A549 (cell line): Measurements from ENCODE around the gene TBCE. TPM values are rescaled to one million over a fixed set of nuclear protein-coding genes. Genes with fewer than 3 reads are reported as not detected.
"Not testable (repeated sequence)": the region's sequence is repeated elsewhere in the genome, so short reads cannot be mapped to it uniquely, and the experiment has no call there.

ENCODE experiments used
- ATAC-seq, 2 experiments: fragments of 200-7000 bp in 1 of 2; fragments of >200 bp in 1 of 2; cut with Nextera tagmentation in 1 of 2; cut with Tn5 transposase in 1 of 2; 3 replicates each; pipeline versions ENCODE4 v1.8.0 to v1.9.1; 2018 to 2020; ENCODE audit warnings: mild to moderate bottlenecking in 1 of 2, moderate library complexity in 1 of 2
- CTCF ChIA-PET: fragments of 300-600 bp; sonication (Branson Sonifier 250); formaldehyde crosslinking; extraction: SDS; loops from one replicate; lab custom pipeline; 2021; ENCODE audit warnings: antibody characterized with exemption, inconsistent platforms; lab: Yijun Ruan, JAX
- POLR2A ChIA-PET: fragments of 350-600 bp; formaldehyde crosslinking; extraction: SDS; loops from one replicate; lab custom pipeline; 2021; ENCODE audit warnings: antibody characterized with exemption, inconsistent platforms; lab: Yijun Ruan, JAX
- DNase-seq, 2 experiments: peaks; one replicate each; pipeline versions ENCODE4 v3.0.0 to v3.0.0-alpha.2; 2011 to 2016; ENCODE audit warnings: low read depth in 1 of 2, low spot score in 1 of 2
- FAIRE-seq: peaks from 2 replicates; lab custom pipeline; 2011; peaks lifted over from hg19 to GRCh38; lab: Jason Lieb, UNC
- H3K27ac ChIP-seq, 2 experiments: fragments of >200 bp; sonication (Bioruptor Twin); formaldehyde crosslinking; 3 replicates each; pipeline ENCODE4 v1.5.1; 2016 to 2017
- H3K4me1 ChIP-seq: fragments of >200 bp; sonication (Bioruptor Twin); formaldehyde crosslinking; 3 replicates; pipeline ENCODE4 v1.6.1; 2016
- H3K4me2 ChIP-seq: fragments of >200 bp; sonication (Bioruptor Twin); formaldehyde crosslinking; 3 replicates; pipeline ENCODE4 v1.6.1; 2016
- H3K4me3 ChIP-seq: fragments of >200 bp; sonication (Bioruptor Twin); formaldehyde crosslinking; 3 replicates; pipeline ENCODE4 v1.5.1; 2016
- H3K9me3 ChIP-seq: fragments of >200 bp; sonication (Bioruptor Twin); formaldehyde crosslinking; 3 replicates; pipeline ENCODE4 v1.6.1; 2016
- BCL3 ChIP-seq: fragments of >200 bp; sonication (Bioruptor Twin); formaldehyde crosslinking; IDR thresholded peaks from 3 replicates; pipeline ENCODE4 v1.6.1; 2016
- BHLHE40 ChIP-seq: IDR thresholded peaks from 2 replicates; pipeline ENCODE4 v1.6.1; 2012; ENCODE audit warnings: low read depth, low read length, inconsistent platforms
- CHD2 ChIP-seq: fragments of 150-350 bp; IDR thresholded peaks from 2 replicates; pipeline ENCODE4 v1.6.1; 2014; ENCODE audit warnings: low read length; ENCODE audit not compliant: partially characterized antibody
- CHD4 ChIP-seq: fragments of 200-600 bp; sonication (generic); IDR thresholded peaks from 2 replicates; pipeline ENCODE4 v1.6.1; 2016; ENCODE audit warnings: antibody characterized with exemption, mild to moderate bottlenecking, borderline replicate concordance
- EHF ChIP-seq: fragments of 250-450 bp; sonication (Bioruptor Pico); IDR thresholded peaks from 2 replicates; pipeline ENCODE4 v1.5.0; 2020; ENCODE audit warnings: mild to moderate bottlenecking
- EP300 ChIP-seq, 2 experiments: fragments of >200 bp; sonication (Bioruptor Twin); formaldehyde crosslinking; IDR thresholded peaks; 2 replicates in 1 of 2; 3 replicates in 1 of 2; pipeline ENCODE4 v1.6.1; 2016 to 2017
- FOSL2 ChIP-seq, 2 experiments: fragments of 450-650 bp in 1 of 2; fragments of >200 bp in 1 of 2; sonication (Bioruptor Twin) in 1 of 2; formaldehyde crosslinking; IDR thresholded peaks; 2 replicates each; pipeline versions ENCODE4 v1.5.0 to v1.6.1; 2016 to 2020; ENCODE audit warnings: mild to moderate bottlenecking in 1 of 2, moderate library complexity in 1 of 2
- HDAC2 ChIP-seq: fragments of 200-600 bp; sonication (generic); IDR thresholded peaks from 2 replicates; pipeline ENCODE4 v1.6.1; 2016
- HMGXB4 ChIP-seq: fragments of 250-450 bp; sonication (Bioruptor Pico); IDR thresholded peaks from 2 replicates; pipeline ENCODE4 v1.5.0; 2021; ENCODE audit warnings: mild to moderate bottlenecking, moderate library complexity, borderline replicate concordance
- HOXA7 ChIP-seq: fragments of 250-450 bp; sonication (Bioruptor Pico); IDR thresholded peaks from 2 replicates; pipeline ENCODE4 v1.5.0; 2020; ENCODE audit warnings: mild to moderate bottlenecking, moderate library complexity
- NFE2L2 ChIP-seq: fragments of 150-350 bp; conservative IDR thresholded peaks from 2 replicates; pipeline ENCODE4 v1.6.1; 2014; ENCODE audit warnings: low read length
- NPAS2 ChIP-seq: fragments of 250-450 bp; sonication (Bioruptor Pico); IDR thresholded peaks from 2 replicates; pipeline ENCODE4 v1.8.0; 2022; ENCODE audit warnings: mild to moderate bottlenecking, moderate library complexity, borderline replicate concordance
- POLR2A ChIP-seq: IDR thresholded peaks from 2 replicates; pipeline ENCODE4 v1.6.1; 2012; ENCODE audit warnings: mild to moderate bottlenecking, low read length
- POLR2AphosphoS2 ChIP-seq: conservative IDR thresholded peaks from 2 replicates; pipeline ENCODE4 v1.6.1; 2012; ENCODE audit warnings: low read length, improper control_type of control experiment, inconsistent platforms
- RAD21 ChIP-seq, 2 experiments: fragments of >200 bp in 1 of 2; sonication (Bioruptor Twin) in 1 of 2; formaldehyde crosslinking in 1 of 2; IDR thresholded peaks in 1 of 2; conservative IDR thresholded peaks in 1 of 2; 2 replicates in 1 of 2; 3 replicates in 1 of 2; pipeline ENCODE4 v1.6.1; 2012 to 2018; ENCODE audit warnings: inconsistent platforms in 1 of 2
- RNF2 ChIP-seq: fragments of 200-600 bp; sonication (generic); IDR thresholded peaks from 2 replicates; pipeline ENCODE4 v1.6.1; 2016; ENCODE audit warnings: low read depth, mild to moderate bottlenecking, antibody characterized with exemption, moderate library complexity, borderline replicate concordance
- SMC3 ChIP-seq: fragments of >200 bp; sonication (Bioruptor Twin); formaldehyde crosslinking; IDR thresholded peaks from 3 replicates; pipeline ENCODE4 v1.6.1; 2018; ENCODE audit warnings: inconsistent platforms
- TFCP2L1 ChIP-seq: fragments of 250-450 bp; sonication (Bioruptor Pico); IDR thresholded peaks from 2 replicates; pipeline ENCODE4 v1.5.0; 2021; ENCODE audit warnings: mild to moderate bottlenecking
- ZC3H11A ChIP-seq: fragments of 450-650 bp; IDR thresholded peaks from 2 replicates; pipeline ENCODE4 v1.6.1; 2014; ENCODE audit warnings: antibody characterized with exemption, mild to moderate bottlenecking
- WGBS: methylation state at CpG from one replicate; pipeline ENCODE4 v1.1.6; 2017; ENCODE audit errors: missing lambda C conversion rate; 5-methylcytosine and 5-hydroxymethylcytosine counted together
- polyA plus RNA-seq, 4 experiments: library from polyadenylated mRNA; depleted of rRNA in 3 of 4; stranded (reverse); fragments of >200 nt; fragmentation: RNase III in 1 of 4; extraction: RNeasy Plus Mini Kit Qiagen cat#74134 plus additional on column Dnase treatment in 1 of 4; gene quantifications; 2 replicates in 3 of 4; 3 replicates in 1 of 4; pipeline ENCODE4 v1.2.3, GENCODE V29; 2011 to 2017
- TF ChIP-seq, protein P1 (sequence below): fragments of 150-350 bp; IDR thresholded peaks from 2 replicates; pipeline ENCODE4 v1.6.1; 2014; ENCODE audit warnings: low read depth, mild to moderate bottlenecking, low read length
- TF ChIP-seq, protein P2 (sequence below): IDR thresholded peaks from 2 replicates; pipeline ENCODE4 v1.6.1; 2012
- TF ChIP-seq, protein P3 (sequence below): fragments of 250-450 bp; sonication (Bioruptor Pico); IDR thresholded peaks from 2 replicates; pipeline ENCODE4 v1.5.0; 2020; ENCODE audit warnings: low read depth, mild to moderate bottlenecking, moderate library complexity
- TF ChIP-seq, protein P4 (sequence below): fragments of >200 bp; sonication (Bioruptor Twin); formaldehyde crosslinking; IDR thresholded peaks from 3 replicates; pipeline ENCODE4 v1.5.1; 2016
- TF ChIP-seq, protein P5 (sequence below): fragments of >200 bp; sonication (Bioruptor Twin); formaldehyde crosslinking; IDR thresholded peaks from 2 replicates; pipeline ENCODE4 v1.6.1; 2016

Gene TBCE
- polyA plus RNA-seq, 2 of the 4 experiments (the other 2 are of a cell fraction): 45.1 to 65.2 TPM

- Histone ChIP-seq H3K4me1 (no peaks in the 10 kb centered on the region), H3K4me2 (no peak overlapping the region), H3K27ac (no peak overlapping the region), H3K9me3 (no peaks in the 10 kb centered on the region), H3K4me3 (no peak overlapping the region)
- ATAC-seq (no peak), DNase-seq (no peak), FAIRE-seq (no peak)
- POLR2A ChIA-PET: no interaction called here
- CTCF ChIA-PET: interaction anchor here (1.1 to 1.6 kb wide), 2 partner anchors 43 to 367 kb away, joined by 3 read pairs; partner anchors contain the start of gene B3GALNT2
- WGBS: 88% methylated on average over 5 of the region's 5 CpGs
- no peak for TF ChIP-seq CHD4
- no peak for TF ChIP-seq BCL3
- no peak for TF ChIP-seq POLR2A
- no peak for TF ChIP-seq BHLHE40
- TF ChIP-seq, protein P1, sequence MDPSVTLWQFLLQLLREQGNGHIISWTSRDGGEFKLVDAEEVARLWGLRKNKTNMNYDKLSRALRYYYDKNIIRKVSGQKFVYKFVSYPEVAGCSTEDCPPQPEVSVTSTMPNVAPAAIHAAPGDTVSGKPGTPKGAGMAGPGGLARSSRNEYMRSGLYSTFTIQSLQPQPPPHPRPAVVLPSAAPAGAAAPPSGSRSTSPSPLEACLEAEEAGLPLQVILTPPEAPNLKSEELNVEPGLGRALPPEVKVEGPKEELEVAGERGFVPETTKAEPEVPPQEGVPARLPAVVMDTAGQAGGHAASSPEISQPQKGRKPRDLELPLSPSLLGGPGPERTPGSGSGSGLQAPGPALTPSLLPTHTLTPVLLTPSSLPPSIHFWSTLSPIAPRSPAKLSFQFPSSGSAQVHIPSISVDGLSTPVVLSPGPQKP: no peak
- no peak for TF ChIP-seq TFCP2L1 (CRISPR knock-in tag)
- no peak for TF ChIP-seq RAD21 (conservative IDR thresholded peaks at IDR 0.05 in 1 of 2, IDR thresholded peaks at IDR 0.05 in 1 of 2)
- no peak for TF ChIP-seq NPAS2
- no peak for TF ChIP-seq RNF2
- TF ChIP-seq EHF (CRISPR knock-in tag): no peak
- TF ChIP-seq POLR2AphosphoS2: no peak
- no peak for TF ChIP-seq EP300 (IDR thresholded peaks at IDR 0.05)
- no peak for TF ChIP-seq HOXA7 (CRISPR knock-in tag)
- TF ChIP-seq SMC3: no peak
- no peak for TF ChIP-seq HMGXB4 (CRISPR knock-in tag)
Observed at GRCh38 chr1:235460770-235461169, 93.5 kb downstream of the TBCE start.

DNA sequence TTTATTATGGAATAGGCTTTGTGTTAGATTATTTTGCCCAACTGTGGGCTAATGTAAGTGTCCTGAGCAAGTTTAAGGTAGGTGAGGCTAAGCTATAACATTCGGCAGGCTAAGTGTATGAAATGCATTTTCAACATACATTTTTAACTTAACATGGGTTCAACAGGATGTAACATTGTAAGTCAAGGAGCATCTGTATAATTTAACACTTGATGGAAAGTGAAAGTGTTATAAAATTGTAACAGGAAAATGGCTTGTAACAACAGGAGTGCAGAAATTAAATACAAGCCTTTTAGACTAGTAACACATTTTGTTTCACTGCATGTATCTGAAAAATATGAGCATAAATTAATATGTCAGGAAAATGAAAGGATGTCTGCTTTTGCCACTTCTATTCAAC lies 94.7 kb downstream of the TBCE start:
- no peaks in the 10 kb centered on the region for H3K9me3 ChIP-seq
- no peak for DNase-seq
- no peak overlapping the region for H3K4me3 ChIP-seq
- 89% methylated on average over 1 of the region's 1 CpG for WGBS
- H3K27ac ChIP-seq: no peak overlapping the region
- no peak overlapping the region for H3K4me2 ChIP-seq
- TF ChIP-seq, protein P2, sequence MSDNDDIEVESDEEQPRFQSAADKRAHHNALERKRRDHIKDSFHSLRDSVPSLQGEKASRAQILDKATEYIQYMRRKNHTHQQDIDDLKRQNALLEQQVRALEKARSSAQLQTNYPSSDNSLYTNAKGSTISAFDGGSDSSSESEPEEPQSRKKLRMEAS: no peak
- TF ChIP-seq, all 56 proteins: peak for 0
- ChIA-PET POLR2A (no interaction called here), CTCF (interaction anchor here (1.1 kb wide), 1 partner anchor 42 kb away, joined by 3 read pairs; the partner anchor contains the start of gene B3GALNT2)
- ATAC-seq (no peak), FAIRE-seq (no peak)
- no peaks in the 10 kb centered on the region for H3K4me1 ChIP-seq

- FAIRE-seq, ATAC-seq, H3K27ac ChIP-seq, H3K4me3 ChIP-seq, DNase-seq, H3K4me1 ChIP-seq, H3K4me2 ChIP-seq, CTCF ChIA-PET, H3K9me3 ChIP-seq: not testable (repeated sequence)
- POLR2A ChIA-PET: interaction anchor here (0.7 kb wide), 1 partner anchor 311 kb away, joined by 3 read pairs; no protein-coding TSS in a partner anchor
- WGBS: 97% methylated on average over 3 of the region's 3 CpGs
Observed at GRCh38 chr1:235462832-235463231, 95.6 kb downstream of the TBCE start.

DNA sequence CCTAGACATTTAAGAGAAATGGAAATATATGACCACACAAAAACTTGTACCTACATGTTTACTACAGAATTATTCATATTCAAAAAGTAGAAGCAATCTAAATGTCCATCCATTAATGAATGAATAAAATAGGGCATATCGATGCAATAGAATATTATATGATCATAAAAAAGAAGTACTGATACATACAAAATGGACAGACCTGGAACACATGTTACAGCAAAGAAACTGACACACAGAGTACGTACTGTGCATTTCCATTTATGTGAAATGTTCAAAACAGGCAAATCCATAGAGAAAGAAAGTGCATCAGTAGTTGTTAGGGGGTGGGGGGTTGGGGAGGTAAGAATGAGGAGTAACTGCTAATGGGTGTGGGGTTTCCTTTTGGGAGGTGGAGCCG lies 97.8 kb downstream of the TBCE start:
- DNase-seq (no peak), ATAC-seq (no peak), FAIRE-seq (no peak)
- H3K9me3 ChIP-seq: no peaks in the 10 kb centered on the region
- no peak overlapping the region for H3K4me3 ChIP-seq
- ChIA-PET POLR2A (no interaction called here), CTCF (no interaction called here)
- no peaks in the 10 kb centered on the region for H3K4me1 ChIP-seq
- H3K4me2 ChIP-seq: no peak overlapping the region
- no peak overlapping the region for H3K27ac ChIP-seq
- WGBS: 79% methylated on average over 3 of the region's 3 CpGs
- TF ChIP-seq HDAC2 (no peak), TFCP2L1 (CRISPR knock-in tag) (no peak), RAD21 (conservative IDR thresholded peaks at IDR 0.05 in 1 of 2, IDR thresholded peaks at IDR 0.05 in 1 of 2) (no peak), NFE2L2 (no peak), BHLHE40 (no peak), ZC3H11A (no peak), FOSL2 (IDR thresholded peaks at IDR 0.05) (no peak), FOSL2 (CRISPR knock-in tag; IDR thresholded peaks at IDR 0.05) (no peak), CHD2 (no peak)
- TF ChIP-seq, protein P3, sequence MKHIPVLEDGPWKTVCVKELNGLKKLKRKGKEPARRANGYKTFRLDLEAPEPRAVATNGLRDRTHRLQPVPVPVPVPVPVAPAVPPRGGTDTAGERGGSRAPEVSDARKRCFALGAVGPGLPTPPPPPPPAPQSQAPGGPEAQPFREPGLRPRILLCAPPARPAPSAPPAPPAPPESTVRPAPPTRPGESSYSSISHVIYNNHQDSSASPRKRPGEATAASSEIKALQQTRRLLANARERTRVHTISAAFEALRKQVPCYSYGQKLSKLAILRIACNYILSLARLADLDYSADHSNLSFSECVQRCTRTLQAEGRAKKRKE (CRISPR knock-in tag): no peak
- TF ChIP-seq, protein P4, sequence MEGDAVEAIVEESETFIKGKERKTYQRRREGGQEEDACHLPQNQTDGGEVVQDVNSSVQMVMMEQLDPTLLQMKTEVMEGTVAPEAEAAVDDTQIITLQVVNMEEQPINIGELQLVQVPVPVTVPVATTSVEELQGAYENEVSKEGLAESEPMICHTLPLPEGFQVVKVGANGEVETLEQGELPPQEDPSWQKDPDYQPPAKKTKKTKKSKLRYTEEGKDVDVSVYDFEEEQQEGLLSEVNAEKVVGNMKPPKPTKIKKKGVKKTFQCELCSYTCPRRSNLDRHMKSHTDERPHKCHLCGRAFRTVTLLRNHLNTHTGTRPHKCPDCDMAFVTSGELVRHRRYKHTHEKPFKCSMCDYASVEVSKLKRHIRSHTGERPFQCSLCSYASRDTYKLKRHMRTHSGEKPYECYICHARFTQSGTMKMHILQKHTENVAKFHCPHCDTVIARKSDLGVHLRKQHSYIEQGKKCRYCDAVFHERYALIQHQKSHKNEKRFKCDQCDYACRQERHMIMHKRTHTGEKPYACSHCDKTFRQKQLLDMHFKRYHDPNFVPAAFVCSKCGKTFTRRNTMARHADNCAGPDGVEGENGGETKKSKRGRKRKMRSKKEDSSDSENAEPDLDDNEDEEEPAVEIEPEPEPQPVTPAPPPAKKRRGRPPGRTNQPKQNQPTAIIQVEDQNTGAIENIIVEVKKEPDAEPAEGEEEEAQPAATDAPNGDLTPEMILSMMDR: no peak
- TF ChIP-seq, protein P5, sequence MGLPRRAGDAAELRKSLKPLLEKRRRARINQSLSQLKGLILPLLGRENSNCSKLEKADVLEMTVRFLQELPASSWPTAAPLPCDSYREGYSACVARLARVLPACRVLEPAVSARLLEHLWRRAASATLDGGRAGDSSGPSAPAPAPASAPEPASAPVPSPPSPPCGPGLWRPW: no peak
